Adrenal gland (tissue), 12 donors: ENCODE results near the gene NEGR1. TPM values are rescaled to one million over a fixed set of nuclear protein-coding genes. Genes with fewer than 3 reads are reported as not detected.

Experiments used
- DNase-seq, 7 donors: peaks; one replicate each; pipeline ENCODE4 v3.0.0-alpha.2; 2019 to 2020
- H3K27ac ChIP-seq, 5 donors: fragments of 200-600 bp; sonication (generic) in 4 of 5; 1 replicate in 3 of 5; 2 replicates in 2 of 5; pipeline versions ENCODE4 v1.5.1 to v1.8.0; 2016 to 2020; ENCODE audit warnings: mild to moderate bottlenecking in 1 of 5
- H3K27me3 ChIP-seq: fragments of 200-600 bp; 2 replicates; pipeline ENCODE4 v1.8.0; 2021
- H3K36me3 ChIP-seq, 2 donors: fragments of 200-600 bp; replicated peaks in 1 of 2; 1 replicate in 1 of 2; 2 replicates in 1 of 2; pipeline versions ENCODE4 v1.5.1 to v1.8.0; 2018 to 2022
- H3K4me1 ChIP-seq, 2 donors: fragments of 200-600 bp; replicated peaks in 1 of 2; 1 replicate in 1 of 2; 2 replicates in 1 of 2; pipeline versions ENCODE4 v1.5.1 to v1.8.0; 2018 to 2021
- H3K4me3 ChIP-seq, 4 donors: fragments of 200-600 bp; sonication (generic) in 3 of 4; one replicate each; pipeline ENCODE4 v1.5.1; 2016 to 2018
- H3K9me3 ChIP-seq, 3 donors: fragments of 200-600 bp; sonication (generic) in 1 of 3; replicated peaks in 1 of 3; 1 replicate in 2 of 3; 2 replicates in 1 of 3; pipeline versions ENCODE4 v1.5.1 to v1.8.0; 2016 to 2021
- CTCF ChIP-seq, 6 experiments: fragments of 450-650 bp in 4 of 6; fragments of 200-600 bp in 2 of 6; sonication (generic) in 1 of 6; IDR thresholded peaks; 1 replicate in 5 of 6; 2 replicates in 1 of 6; pipeline versions ENCODE4 v1.5.1 to v1.8.0; 2016 to 2021; ENCODE audit warnings: antibody characterized with exemption in 6 of 6, mild to moderate bottlenecking in 2 of 6, moderate library complexity in 1 of 6
- POLR2A ChIP-seq, 2 donors: fragments of 450-650 bp; IDR thresholded peaks; one replicate each; pipeline ENCODE4 v1.6.1; 2017; ENCODE audit warnings: antibody characterized with exemption in 2 of 2, mild to moderate bottlenecking in 2 of 2, moderate library complexity in 1 of 2
- WGBS, 4 donors: extraction: QIAGEN DNeasy Blood & Tissue Kit in 2 of 4; methylation state at CpG; one replicate each; pipeline versions ENCODE4 v1.1.5 to v1.1.7; 2013 to 2017; 5-methylcytosine and 5-hydroxymethylcytosine counted together
- intact Hi-C, 2 donors: fragments of 100-400 bp; cut with DNase I; formaldehyde crosslinking; loops; one replicate each; pipeline versions ENCODE4 v1.14.1 to v1.15.0; 2022 to 2023
- polyA plus RNA-seq, 3 donors: library from polyadenylated mRNA; stranded (reverse); fragments of 200-250 nt in 2 of 3; fragments of 350-450 nt in 1 of 3; fragmentation: Illumina TruSeq in 1 of 3; extraction: RNeasy Lipid Tissue Mini Kit (QIAGEN cat#74804) in 1 of 3; gene quantifications; one replicate each; pipeline ENCODE4 v1.2.3, GENCODE V29; 2013 to 2014
- total RNA-seq, 9 donors: library from RNA; depleted of rRNA in 4 of 9; stranded (reverse); fragments of >200 nt in 4 of 9; fragments of 120-200 nt in 1 of 9; fragmentation: NEBNext Ultra II Directional in 1 of 9; extraction: Animal tissue kit (Norgen Biotek cat#: 25700) in 1 of 9; gene quantifications; one replicate each; pipeline versions ENCODE4 v1.1.0 to v1.2.4, GENCODE V29; 2013 to 2023
- donor health status: healthy with polysubstance abuse.
- donor health status: Bipolar disorder and iron deficiency.
- donor health status: DM: yes; HTN: yes; CAD: no.
- donor health status: DM: no; HTN: no; CAD: no.
- donor health status: DM: no; HTN: no; CAD: no.
- donor health status: DM: yes; HTN: yes; CAD: no.

Gene NEGR1
- total and polyA plus RNA-seq, 12 donors = 1.1 to 7.4 (median 4.0) TPM

GRCh38 chr1:72218141-72218739 lies 64.1 kb downstream of the NEGR1 start:
- no peaks in the 10 kb centered on the region for H3K36me3 ChIP-seq
- 73 to 91% (median 79%) methylated on average over 5 of the region's 5 CpGs for WGBS, 4 donors
- H3K4me1 ChIP-seq = no peaks in the 10 kb centered on the region
- H3K4me3 ChIP-seq = no peak overlapping the region
- intact Hi-C loops = no loop called here
- no peak overlapping the region for H3K27ac ChIP-seq
- no peaks in the 10 kb centered on the region for H3K9me3 ChIP-seq
- TF ChIP-seq CTCF (IDR thresholded peaks at IDR 0.05) (no peak), POLR2A (IDR thresholded peaks at IDR 0.05) (no peak)
- no peaks in the 10 kb centered on the region for H3K27me3 ChIP-seq
- no peak for DNase-seq

- H3K4me1 ChIP-seq = no peaks in the 10 kb centered on the region
- no peak overlapping the region for H3K4me3 ChIP-seq
- H3K36me3 ChIP-seq = no peaks in the 10 kb centered on the region
- H3K9me3 ChIP-seq = no peaks in the 10 kb centered on the region
- no peak for DNase-seq
- intact Hi-C loops = no loop called here
- H3K27me3 ChIP-seq = no peaks in the 10 kb centered on the region
- 75 to 84% (median 80%) methylated on average over 1 of the region's 1 CpG for WGBS, 4 donors
- no peak overlapping the region for H3K27ac ChIP-seq
- no peak for TF ChIP-seq POLR2A (IDR thresholded peaks at IDR 0.05)
- TF ChIP-seq CTCF (IDR thresholded peaks at IDR 0.05) = no peak
These were observed 75.3 kb downstream of the NEGR1 start for GRCh38 chr1:72207059-72207458.

- WGBS, 4 donors = 35 to 44% (median 37%) methylated on average over 2 of the region's 2 CpGs
- TF ChIP-seq CTCF (IDR thresholded peaks at IDR 0.05) (no peak), POLR2A (IDR thresholded peaks at IDR 0.05) (no peak)
- intact Hi-C loops = no loop called here
These were observed 79.6 kb downstream of the NEGR1 start for GRCh38 chr1:72202761-72203160.

GRCh38 chr1:72197786-72198185 lies 84.6 kb downstream of the NEGR1 start:
- TF ChIP-seq CTCF (IDR thresholded peaks at IDR 0.05) (no peak), POLR2A (IDR thresholded peaks at IDR 0.05) (no peak)
- Histone ChIP-seq H3K27ac (no peak overlapping the region), H3K27me3 (no peaks in the 10 kb centered on the region), H3K36me3 (no peaks in the 10 kb centered on the region), H3K4me3 (no peak overlapping the region), H3K9me3 (no peaks in the 10 kb centered on the region), H3K4me1 (no peaks in the 10 kb centered on the region)
- 58 to 65% (median 62%) methylated on average over 3 of the region's 3 CpGs for WGBS, 4 donors
- intact Hi-C loops = no loop called here
- DNase-seq = no peak

More at GRCh38 chr1:72202761-72203160, 79.6 kb downstream of the NEGR1 start:
- no peaks in the 10 kb centered on the region for H3K36me3 ChIP-seq
- no peaks in the 10 kb centered on the region for H3K27me3 ChIP-seq
- H3K27ac ChIP-seq = no peak overlapping the region
- no peak for DNase-seq
- no peak overlapping the region for H3K4me3 ChIP-seq
- H3K4me1 ChIP-seq = no peaks in the 10 kb centered on the region
- no peaks in the 10 kb centered on the region for H3K9me3 ChIP-seq
